ENCODE data around the gene RBM27.

- TF ChIP-seq, protein P1, sequence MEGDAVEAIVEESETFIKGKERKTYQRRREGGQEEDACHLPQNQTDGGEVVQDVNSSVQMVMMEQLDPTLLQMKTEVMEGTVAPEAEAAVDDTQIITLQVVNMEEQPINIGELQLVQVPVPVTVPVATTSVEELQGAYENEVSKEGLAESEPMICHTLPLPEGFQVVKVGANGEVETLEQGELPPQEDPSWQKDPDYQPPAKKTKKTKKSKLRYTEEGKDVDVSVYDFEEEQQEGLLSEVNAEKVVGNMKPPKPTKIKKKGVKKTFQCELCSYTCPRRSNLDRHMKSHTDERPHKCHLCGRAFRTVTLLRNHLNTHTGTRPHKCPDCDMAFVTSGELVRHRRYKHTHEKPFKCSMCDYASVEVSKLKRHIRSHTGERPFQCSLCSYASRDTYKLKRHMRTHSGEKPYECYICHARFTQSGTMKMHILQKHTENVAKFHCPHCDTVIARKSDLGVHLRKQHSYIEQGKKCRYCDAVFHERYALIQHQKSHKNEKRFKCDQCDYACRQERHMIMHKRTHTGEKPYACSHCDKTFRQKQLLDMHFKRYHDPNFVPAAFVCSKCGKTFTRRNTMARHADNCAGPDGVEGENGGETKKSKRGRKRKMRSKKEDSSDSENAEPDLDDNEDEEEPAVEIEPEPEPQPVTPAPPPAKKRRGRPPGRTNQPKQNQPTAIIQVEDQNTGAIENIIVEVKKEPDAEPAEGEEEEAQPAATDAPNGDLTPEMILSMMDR (conservative IDR thresholded peaks at IDR 0.05) = no peak
- peak; percentile 88 for TF ChIP-seq ZFX (IDR thresholded peaks at IDR 0.05)
Observed at GRCh38 chr5:146203011-146203871, at the start of gene RBM27.
